CD8-positive, alpha-beta memory T cell (primary cell): Measurements from ENCODE around the gene GNGT2. TPM values are rescaled to one million over a fixed set of nuclear protein-coding genes. Genes with fewer than 3 reads are reported as not detected.

Source experiments
- CTCF ChIA-PET: fragments of 350-600 bp; sonication (Branson Sonifier 250); formaldehyde crosslinking; loops from one replicate; lab custom pipeline; 2021; ENCODE audit warnings: antibody characterized with exemption; lab: Charles Lee
- POLR2A ChIA-PET: fragments of 350-600 bp; sonication (Branson Sonifier 250); formaldehyde crosslinking; loops from one replicate; lab custom pipeline; 2021; ENCODE audit warnings: antibody characterized with exemption; lab: Charles Lee
- DNase-seq, 5 donors: peaks; one replicate each; pipeline versions ENCODE4 v3.0.0 to v3.0.0-alpha.2; 2020 to 2022; ENCODE audit warnings: mixed read lengths in 1 of 5
- H3K27ac ChIP-seq: one replicate; pipeline ENCODE4 v1.7.0; 2013; ENCODE audit warnings: low read depth, mild to moderate bottlenecking, low read length, moderate library complexity
- H3K27me3 ChIP-seq: 2 replicates; pipeline ENCODE4 v1.7.0; 2013; ENCODE audit warnings: low read length, mild to moderate bottlenecking; ENCODE audit not compliant: insufficient read depth, poor library complexity, severe bottlenecking
- H3K36me3 ChIP-seq: 2 replicates; pipeline ENCODE4 v1.7.0; 2013; ENCODE audit warnings: mild to moderate bottlenecking, low read length, moderate library complexity; ENCODE audit not compliant: insufficient read depth
- H3K4me1 ChIP-seq: 2 replicates; pipeline ENCODE4 v1.7.0; 2013; ENCODE audit warnings: mild to moderate bottlenecking, low read length, moderate library complexity; ENCODE audit not compliant: insufficient read depth
- H3K4me3 ChIP-seq: 2 replicates; pipeline ENCODE4 v1.7.0; 2013; ENCODE audit warnings: mild to moderate bottlenecking, low read length
- H3K9me3 ChIP-seq: 2 replicates; pipeline ENCODE4 v1.7.0; 2013; ENCODE audit warnings: mild to moderate bottlenecking, low read length
- H3K27ac Mint-ChIP-seq, 8 donors: one replicate each; pipeline ENCODE4 v1.8.0; 2020 to 2021; ENCODE audit warnings: mixed read lengths in 8 of 8, mild to moderate bottlenecking in 6 of 8, inconsistent platforms in 3 of 8, moderate library complexity in 3 of 8
- H3K27me3 Mint-ChIP-seq, 2 donors: one replicate each; pipeline ENCODE4 v1.8.0; 2020 to 2021; ENCODE audit warnings: mixed read lengths in 2 of 2, mild to moderate bottlenecking in 1 of 2, moderate library complexity in 1 of 2
- H3K36me3 Mint-ChIP-seq, 3 donors: one replicate each; pipeline ENCODE4 v1.8.0; 2020 to 2021; ENCODE audit warnings: mixed read lengths in 3 of 3, inconsistent platforms in 1 of 3, mild to moderate bottlenecking in 1 of 3
- H3K4me1 Mint-ChIP-seq, 3 donors: one replicate each; pipeline ENCODE4 v1.8.0; 2020 to 2021; ENCODE audit warnings: mixed read lengths in 3 of 3, inconsistent platforms in 1 of 3, mild to moderate bottlenecking in 1 of 3
- H3K4me3 Mint-ChIP-seq, 7 donors: one replicate each; pipeline ENCODE4 v1.8.0; 2020 to 2021; ENCODE audit warnings: mixed read lengths in 7 of 7, mild to moderate bottlenecking in 6 of 7, moderate library complexity in 4 of 7, inconsistent platforms in 2 of 7
- H3K9me3 Mint-ChIP-seq, 5 donors: one replicate each; pipeline ENCODE4 v1.8.0; 2020 to 2022; ENCODE audit warnings: mixed read lengths in 5 of 5, mild to moderate bottlenecking in 3 of 5, moderate library complexity in 2 of 5, inconsistent platforms in 1 of 5
- polyA plus RNA-seq: library from polyadenylated mRNA; unstranded; fragments of 300-500 nt; fragmentation: Illumina TruSeq; gene quantifications from one replicate; pipeline ENCODE4 v1.2.3, GENCODE V29; 2021
- total RNA-seq, 2 experiments: library from RNA; stranded (reverse); gene quantifications; one replicate each; pipeline ENCODE4 v1.2.3, GENCODE V29; 2021

GNGT2 gene
- total and polyA plus RNA-seq, 3 experiments from 2014 or later: 24.0 to 33.6 (median 26.5) TPM

DNA sequence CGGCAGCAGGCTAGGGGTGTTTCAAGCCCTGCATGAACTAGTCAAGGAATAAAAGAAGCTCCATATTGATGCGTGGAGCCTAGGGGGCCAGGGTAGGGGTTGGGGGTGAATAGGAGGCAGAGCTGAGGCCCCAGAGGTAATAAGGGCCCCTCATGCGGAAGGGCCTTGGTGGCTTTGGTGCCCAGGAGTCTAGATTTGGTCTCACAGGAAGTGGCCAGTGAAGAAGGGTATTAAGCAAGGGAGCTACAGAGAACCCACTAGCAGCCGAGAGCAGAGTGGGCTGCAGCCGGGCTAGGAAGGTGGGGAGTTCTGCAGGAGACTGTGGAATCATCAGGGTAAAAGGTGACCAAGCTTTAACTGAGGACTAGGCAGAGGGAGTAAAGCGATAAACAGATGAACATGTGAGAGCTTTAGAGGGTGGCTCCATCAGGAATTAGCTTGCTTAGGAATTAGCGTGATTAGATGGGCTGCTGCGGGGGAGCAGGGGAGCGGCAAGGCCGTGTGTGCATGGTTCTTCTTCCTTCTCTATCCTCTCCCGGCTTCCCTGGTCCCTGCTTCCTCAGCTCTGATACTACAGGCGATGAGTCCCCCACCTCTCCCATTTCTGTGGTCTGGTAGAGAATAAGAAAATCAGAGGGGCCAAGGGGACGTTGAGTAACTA lies 9.8 kb downstream of the GNGT2 start:
- Mint-ChIP-seq H3K27ac (peak overlapping the region in 1 of 8 donors; percentile 27), H3K36me3 (peaks cover 0 to 2% (median 0%) of the 10 kb centered on the region in 3 donors), H3K27me3 (no peaks in the 10 kb centered on the region), H3K4me1 (peaks cover 4 to 13% (median 5%) of the 10 kb centered on the region in 3 donors), H3K4me3 (no peak overlapping the region), H3K9me3 (no peaks in the 10 kb centered on the region)
- ChIA-PET CTCF (interaction anchor here (0.8 to 12.6 kb wide), 6 partner anchors 8 to 90 kb away, joined by 3 to 173 read pairs (median 4); partner anchors contain the start of gene PHOSPHO1), POLR2A (interaction anchor here (0.8 kb wide), 1 partner anchor 8 kb away, joined by 3 read pairs; no protein-coding TSS in a partner anchor)
- Histone ChIP-seq H3K4me1 (no peaks in the 10 kb centered on the region), H3K4me3 (no peak overlapping the region), H3K27ac (no peak overlapping the region), H3K9me3 (no peaks in the 10 kb centered on the region), H3K36me3 (no peaks in the 10 kb centered on the region), H3K27me3 (no peaks in the 10 kb centered on the region)
- no peak for DNase-seq

DNA sequence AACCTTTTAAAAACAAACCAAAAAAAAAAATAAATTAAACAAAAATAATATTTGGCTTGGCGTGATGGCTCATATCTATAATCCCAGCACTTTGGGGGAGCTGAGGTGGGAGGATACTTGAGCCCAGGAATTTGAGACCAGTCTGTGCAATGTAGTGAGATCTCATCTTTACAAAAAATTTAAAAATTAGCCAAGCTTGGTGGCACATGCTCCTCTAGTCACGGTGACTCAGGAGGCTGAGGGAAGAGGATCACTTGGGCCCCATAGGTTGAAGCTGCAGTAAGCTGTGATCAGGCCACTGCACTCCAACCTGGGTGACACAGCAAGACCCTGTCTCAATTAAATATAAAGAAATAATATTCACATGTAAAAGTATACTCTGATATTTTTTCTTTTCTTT lies 12.2 kb downstream of the GNGT2 start:
- no peak overlapping the region for H3K27ac ChIP-seq
- Mint-ChIP-seq H3K9me3 (no peaks in the 10 kb centered on the region), H3K36me3 (no peaks in the 10 kb centered on the region), H3K27ac (no peak overlapping the region), H3K4me1 (peaks cover 5 to 19% (median 16%) of the 10 kb centered on the region in 3 donors), H3K27me3 (no peaks in the 10 kb centered on the region), H3K4me3 (no peak overlapping the region)
- H3K4me3 ChIP-seq: no peak overlapping the region
- no peaks in the 10 kb centered on the region for H3K36me3 ChIP-seq
- POLR2A ChIA-PET: interaction anchor here (0.8 to 1.2 kb wide), 3 partner anchors 11 to 32 kb away, joined by 3 to 8 read pairs (median 5); partner anchors contain the start of gene PHOSPHO1
- H3K4me1 ChIP-seq: no peaks in the 10 kb centered on the region
- H3K27me3 ChIP-seq: no peaks in the 10 kb centered on the region
- CTCF ChIA-PET: interaction anchor here (1.4 to 12.6 kb wide), 5 partner anchors 9 to 29 kb away, joined by 5 to 173 read pairs (median 7); partner anchors contain the start of genes ABI3, GNGT2 and PHOSPHO1
- no peak for DNase-seq
- no peaks in the 10 kb centered on the region for H3K9me3 ChIP-seq

DNA sequence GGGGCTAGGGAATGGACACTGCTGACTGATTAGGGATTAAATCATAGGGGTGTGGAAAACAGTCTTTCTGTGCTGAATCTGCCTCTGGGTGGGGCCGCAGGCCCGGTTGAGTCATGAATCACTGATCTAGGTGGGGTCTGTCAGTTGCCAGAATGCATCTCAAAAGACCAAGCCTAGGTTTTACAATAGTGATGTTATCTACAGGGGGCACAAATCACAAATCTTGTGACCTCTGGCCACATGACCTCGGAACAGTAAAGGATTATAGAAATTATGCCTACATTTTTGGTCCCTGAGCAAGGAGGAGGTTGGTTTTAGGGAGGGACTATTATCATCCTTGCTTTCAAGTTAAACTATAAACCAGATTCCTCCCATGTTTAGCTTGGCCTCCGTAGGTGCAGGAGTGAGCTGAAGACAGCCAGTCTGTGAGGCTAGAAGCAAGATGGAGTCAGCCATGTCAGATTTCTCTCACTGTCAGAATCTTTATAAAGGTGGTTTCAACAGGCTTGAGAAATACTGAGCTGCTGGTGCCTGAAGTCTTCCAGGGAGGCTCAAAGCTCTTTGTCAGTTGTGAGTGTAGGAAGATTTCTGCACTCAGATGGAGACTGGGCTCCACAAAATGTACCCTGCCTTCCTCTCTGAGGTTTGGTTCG lies 12.9 kb downstream of the GNGT2 start:
- ChIA-PET CTCF (interaction anchor here (0.8 to 12.6 kb wide), 5 partner anchors 10 to 30 kb away, joined by 4 to 173 read pairs (median 7); partner anchors contain the start of genes ABI3, GNGT2 and PHOSPHO1), POLR2A (interaction anchor here (0.8 to 1.2 kb wide), 3 partner anchors 12 to 33 kb away, joined by 3 to 8 read pairs (median 5); partner anchors contain the start of gene PHOSPHO1)
- Mint-ChIP-seq H3K9me3 (peaks cover 0 to 2% (median 0%) of the 10 kb centered on the region in 5 donors), H3K27me3 (peaks cover 0 to 4% of the 10 kb centered on the region in 2 donors), H3K4me1 (peaks cover 9 to 26% (median 23%) of the 10 kb centered on the region in 3 donors), H3K4me3 (peak overlapping the region in 1 of 7 donors; percentile 33), H3K36me3 (peaks cover 0 to 6% (median 0%) of the 10 kb centered on the region in 3 donors), H3K27ac (peak overlapping the region in 4 of 8 donors; percentile 23 to 60 (median 30))
- no peak overlapping the region for H3K4me3 ChIP-seq
- H3K9me3 ChIP-seq: no peaks in the 10 kb centered on the region
- H3K36me3 ChIP-seq: no peaks in the 10 kb centered on the region
- no peak overlapping the region for H3K27ac ChIP-seq
- H3K27me3 ChIP-seq: no peaks in the 10 kb centered on the region
- no peak for DNase-seq
- no peaks in the 10 kb centered on the region for H3K4me1 ChIP-seq

DNA sequence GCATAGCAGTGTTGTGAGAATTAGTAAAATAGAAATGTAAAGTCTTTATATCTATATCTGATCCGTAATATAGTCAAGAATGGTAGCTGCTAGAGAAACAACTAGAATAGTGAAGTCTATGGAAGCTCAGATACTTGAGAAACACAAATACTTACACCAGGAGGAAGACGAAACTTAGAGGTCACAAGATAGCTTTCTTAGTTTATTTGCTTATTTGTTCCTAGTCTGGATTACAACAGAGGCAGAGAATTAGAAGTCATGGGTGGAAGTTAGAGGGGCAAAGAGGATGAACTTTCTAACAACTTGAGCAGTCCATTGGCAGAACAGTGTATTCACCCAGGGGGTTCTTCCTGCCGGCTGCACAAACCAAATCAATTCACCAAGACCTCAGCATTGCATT lies 13.9 kb downstream of the GNGT2 start:
- H3K27me3 Mint-ChIP-seq: peaks cover 0 to 12% of the 10 kb centered on the region in 2 donors
- H3K27ac Mint-ChIP-seq: peak overlapping the region in 1 of 8 donors; percentile 4
- ChIA-PET POLR2A (no interaction called here), CTCF (interaction anchor here (8.4 to 12.6 kb wide), 2 partner anchors 17 to 31 kb away, joined by 133 to 173 read pairs; partner anchors contain the start of genes ABI3, GNGT2 and PHOSPHO1)
- no peaks in the 10 kb centered on the region for H3K4me1 ChIP-seq
- no peaks in the 10 kb centered on the region for H3K9me3 ChIP-seq
- no peak overlapping the region for H3K27ac ChIP-seq
- H3K36me3 ChIP-seq: no peaks in the 10 kb centered on the region
- H3K36me3 Mint-ChIP-seq: peaks cover 0 to 15% (median 0%) of the 10 kb centered on the region in 3 donors
- no peak for DNase-seq
- no peaks in the 10 kb centered on the region for H3K27me3 ChIP-seq
- no peak overlapping the region for H3K4me3 Mint-ChIP-seq
- no peak overlapping the region for H3K4me3 ChIP-seq
- peaks cover 14 to 35% (median 28%) of the 10 kb centered on the region in 3 donors for H3K4me1 Mint-ChIP-seq
- peaks cover 0 to 4% (median 0%) of the 10 kb centered on the region in 5 donors for H3K9me3 Mint-ChIP-seq

DNA sequence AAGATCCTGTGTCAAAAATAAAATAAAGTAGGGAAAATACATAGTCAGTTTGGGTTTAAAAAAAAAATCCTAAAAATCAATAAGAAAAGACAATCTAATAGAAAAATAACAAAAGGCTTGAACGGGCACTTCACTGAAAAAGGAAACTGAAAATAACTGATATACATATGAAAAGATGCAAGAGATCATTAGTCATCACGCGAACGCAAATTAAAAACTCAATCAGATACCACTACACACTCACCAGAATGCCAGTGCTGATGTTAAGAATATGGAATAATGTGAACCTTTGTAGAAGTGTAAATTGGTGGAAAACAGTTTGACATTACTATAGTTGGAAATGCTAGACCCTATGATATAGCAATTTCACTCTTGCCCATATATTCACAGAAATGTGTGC lies 14.6 kb downstream of the GNGT2 start:
- Histone ChIP-seq H3K4me1 (peaks cover 2% of the 10 kb centered on the region), H3K36me3 (no peaks in the 10 kb centered on the region), H3K27me3 (no peaks in the 10 kb centered on the region), H3K9me3 (no peaks in the 10 kb centered on the region), H3K27ac (no peak overlapping the region), H3K4me3 (no peak overlapping the region)
- Mint-ChIP-seq H3K9me3 (peaks cover 0 to 4% (median 0%) of the 10 kb centered on the region in 5 donors), H3K4me1 (peaks cover 17 to 40% (median 34%) of the 10 kb centered on the region in 3 donors), H3K27ac (peak overlapping the region in 6 of 8 donors; percentile 18 to 74 (median 64)), H3K36me3 (peaks cover 0 to 15% (median 0%) of the 10 kb centered on the region in 3 donors), H3K27me3 (peaks cover 0 to 12% of the 10 kb centered on the region in 2 donors), H3K4me3 (peak overlapping the region in 2 of 7 donors; percentile 0 to 72)
- DNase-seq: no peak
- ChIA-PET CTCF (interaction anchor here (8.4 to 12.6 kb wide), 2 partner anchors 17 to 32 kb away, joined by 133 to 173 read pairs; partner anchors contain the start of genes ABI3, GNGT2 and PHOSPHO1), POLR2A (no interaction called here)

GRCh38 chr17:49194297-49194607 lies 16.1 kb downstream of the GNGT2 start:
- CTCF ChIA-PET: interaction anchor here (1.0 to 12.6 kb wide), 4 partner anchors 14 to 33 kb away, joined by 3 to 173 read pairs (median 88); partner anchors contain the start of genes ABI3, GNGT2 and PHOSPHO1
- Histone ChIP-seq H3K27ac (no peak overlapping the region), H3K4me3 (no peak overlapping the region), H3K4me1 (peaks cover 4% of the 10 kb centered on the region), H3K9me3 (no peaks in the 10 kb centered on the region), H3K36me3 (no peaks in the 10 kb centered on the region), H3K27me3 (no peaks in the 10 kb centered on the region)
- H3K36me3 Mint-ChIP-seq: peaks cover 0 to 15% (median 0%) of the 10 kb centered on the region in 3 donors
- H3K4me3 Mint-ChIP-seq: peak overlapping the region in 6 of 7 donors; percentile 12 to 97 (median 76)
- peak overlapping the region in 7 of 8 donors; percentile 11 to 99 (median 31) for H3K27ac Mint-ChIP-seq
- no peak for DNase-seq
- peaks cover 0 to 4% (median 0%) of the 10 kb centered on the region in 5 donors for H3K9me3 Mint-ChIP-seq
- H3K27me3 Mint-ChIP-seq: peaks cover 0 to 12% of the 10 kb centered on the region in 2 donors
- POLR2A ChIA-PET: interaction anchor here (1.1 to 3.1 kb wide), 2 partner anchors 17 to 24 kb away, joined by 3 to 35 read pairs; partner anchors contain the start of genes ABI3 and GNGT2
- H3K4me1 Mint-ChIP-seq: peaks cover 23 to 43% (median 40%) of the 10 kb centered on the region in 3 donors

GRCh38 chr17:49193513-49194296 lies 16.7 kb downstream of the GNGT2 start:
- Histone ChIP-seq H3K27ac (peak overlapping the region; percentile 78), H3K9me3 (no peaks in the 10 kb centered on the region), H3K4me1 (peaks cover 4% of the 10 kb centered on the region), H3K36me3 (no peaks in the 10 kb centered on the region), H3K27me3 (no peaks in the 10 kb centered on the region), H3K4me3 (peak overlapping the region; percentile 94)
- peak overlapping the region; percentile 84 to 97 (median 91) for H3K4me3 Mint-ChIP-seq
- ChIA-PET CTCF (interaction anchor here (1.0 to 12.6 kb wide), 4 partner anchors 13 to 34 kb away, joined by 3 to 173 read pairs (median 88); partner anchors contain the start of genes ABI3, GNGT2 and PHOSPHO1), POLR2A (interaction anchor here (0.7 to 3.1 kb wide), 6 partner anchors 9 to 148 kb away, joined by 3 to 35 read pairs (median 6); partner anchors contain the start of genes ABI3 and GNGT2)
- H3K27me3 Mint-ChIP-seq: peaks cover 0 to 12% of the 10 kb centered on the region in 2 donors
- peaks cover 23 to 43% (median 40%) of the 10 kb centered on the region in 3 donors for H3K4me1 Mint-ChIP-seq
- no peak for DNase-seq
- peak overlapping the region; percentile 88 to 99 (median 96) for H3K27ac Mint-ChIP-seq
- peaks cover 0 to 15% (median 0%) of the 10 kb centered on the region in 3 donors for H3K36me3 Mint-ChIP-seq
- peaks cover 0 to 4% (median 0%) of the 10 kb centered on the region in 5 donors for H3K9me3 Mint-ChIP-seq
